H9 (cell line): Measurements from ENCODE around the gene ENKUR. TPM values are rescaled to one million over a fixed set of nuclear protein-coding genes. Genes with fewer than 3 reads are reported as not detected.

Source experiments
- DNase-seq: peaks from one replicate; pipeline ENCODE4 v3.0.0-alpha.2; 2017
- H2AFZ ChIP-seq: one replicate; pipeline ENCODE4 v1.6.1; 2013; ENCODE audit warnings: mild to moderate bottlenecking, low read length, control low read depth, moderate library complexity
- H2AK5ac ChIP-seq: 2 replicates; pipeline ENCODE4 v1.6.1; 2013; ENCODE audit warnings: low read length, control low read depth, mixed read lengths; ENCODE audit not compliant: insufficient read length
- H2BK120ac ChIP-seq: one replicate; pipeline ENCODE4 v1.6.1; 2013; ENCODE audit warnings: low read depth, mild to moderate bottlenecking, low read length, control low read depth, inconsistent platforms; ENCODE audit not compliant: poor library complexity, severe bottlenecking
- H2BK12ac ChIP-seq: 2 replicates; pipeline ENCODE4 v1.6.1; 2013; ENCODE audit warnings: low read length, control low read depth, mixed read lengths, low read depth; ENCODE audit not compliant: insufficient read length
- H2BK15ac ChIP-seq: 2 replicates; pipeline ENCODE4 v1.6.1; 2013; ENCODE audit warnings: low read depth, low read length, control low read depth
- H2BK20ac ChIP-seq: one replicate; pipeline ENCODE4 v1.6.1; 2013; ENCODE audit warnings: low read depth, mild to moderate bottlenecking, low read length, control low read depth, inconsistent platforms; ENCODE audit not compliant: poor library complexity, severe bottlenecking
- H2BK5ac ChIP-seq: 2 replicates; pipeline ENCODE4 v1.6.1; 2013; ENCODE audit warnings: low read length, control low read depth, mixed read lengths; ENCODE audit not compliant: insufficient read length
- H3K14ac ChIP-seq: 2 replicates; pipeline ENCODE4 v1.6.1; 2013; ENCODE audit warnings: low read length, control low read depth; ENCODE audit not compliant: insufficient read depth
- H3K18ac ChIP-seq: 2 replicates; pipeline ENCODE4 v1.6.1; 2013; ENCODE audit warnings: low read depth, mild to moderate bottlenecking, mixed read lengths, low read length, control low read depth; ENCODE audit not compliant: insufficient read length
- H3K23ac ChIP-seq: 2 replicates; pipeline ENCODE4 v1.6.1; 2013; ENCODE audit warnings: low read length, control low read depth, mixed read lengths, low read depth; ENCODE audit not compliant: insufficient read length
- H3K23me2 ChIP-seq: 2 replicates; pipeline ENCODE4 v1.6.1; 2013; ENCODE audit warnings: low read depth, mild to moderate bottlenecking, mixed read lengths, low read length, control low read depth; ENCODE audit not compliant: insufficient read length, poor library complexity, severe bottlenecking
- H3K27ac ChIP-seq: 2 replicates; pipeline ENCODE4 v1.5.1; 2013; ENCODE audit warnings: low read length, control low read depth, mixed read lengths, low read depth; ENCODE audit not compliant: insufficient read length
- H3K27me3 ChIP-seq: 2 replicates; pipeline ENCODE4 v1.6.1; 2013; ENCODE audit warnings: low read length, control low read depth, inconsistent platforms; ENCODE audit not compliant: insufficient read depth
- H3K4ac ChIP-seq: 2 replicates; pipeline ENCODE4 v1.6.1; 2013; ENCODE audit warnings: low read depth, mild to moderate bottlenecking, control low read depth, inconsistent platforms, low read length, moderate library complexity
- H3K4me1 ChIP-seq: 2 replicates; pipeline ENCODE4 v1.6.1; 2013; ENCODE audit warnings: low read length, control low read depth, inconsistent platforms; ENCODE audit not compliant: insufficient read depth
- H3K4me2 ChIP-seq: 2 replicates; pipeline ENCODE4 v1.6.1; 2013; ENCODE audit warnings: low read length, control low read depth, mixed read lengths; ENCODE audit not compliant: insufficient read length, insufficient read depth
- H3K56ac ChIP-seq: 2 replicates; pipeline ENCODE4 v1.6.1; 2013; ENCODE audit warnings: low read depth, mild to moderate bottlenecking, mixed read lengths, low read length, control low read depth; ENCODE audit not compliant: insufficient read length
- H3K79me1 ChIP-seq: 2 replicates; pipeline ENCODE4 v1.6.1; 2013; ENCODE audit warnings: low read depth, mild to moderate bottlenecking, moderate library complexity, low read length, control low read depth, inconsistent platforms; ENCODE audit not compliant: insufficient read depth, poor library complexity, severe bottlenecking
- H3K79me2 ChIP-seq: 2 replicates; pipeline ENCODE4 v1.6.1; 2013; ENCODE audit warnings: low read length, control low read depth, inconsistent platforms; ENCODE audit not compliant: insufficient read depth
- H3K9ac ChIP-seq: 2 replicates; pipeline ENCODE4 v1.6.1; 2013; ENCODE audit warnings: low read length, control low read depth, mixed read lengths; ENCODE audit not compliant: insufficient read length; ENCODE audit errors: extremely low read depth
- H3K9me3 ChIP-seq: one replicate; pipeline ENCODE4 v1.6.1; 2013; ENCODE audit warnings: low read depth, low read length, inconsistent platforms; ENCODE audit not compliant: control insufficient read depth
- H3T11ph ChIP-seq: one replicate; pipeline ENCODE4 v1.6.1; 2013; ENCODE audit warnings: mild to moderate bottlenecking, low read length, control low read depth, inconsistent platforms
- H4K20me1 ChIP-seq: one replicate; pipeline ENCODE4 v1.6.1; 2013; ENCODE audit not compliant: control insufficient read depth, insufficient read length, insufficient read depth
- H4K5ac ChIP-seq: 2 replicates; pipeline ENCODE4 v1.6.1; 2013; ENCODE audit warnings: low read depth, mild to moderate bottlenecking, mixed read lengths, low read length, control low read depth; ENCODE audit not compliant: insufficient read length
- H4K8ac ChIP-seq: replicated peaks from 2 replicates; pipeline ENCODE4 v1.6.1; 2013; ENCODE audit warnings: low read length, control low read depth, mixed read lengths, low read depth; ENCODE audit not compliant: insufficient read length
- H4K91ac ChIP-seq: 2 replicates; pipeline ENCODE4 v1.6.1; 2013; ENCODE audit warnings: low read depth, mild to moderate bottlenecking, moderate library complexity, mixed read lengths, low read length, control low read depth; ENCODE audit not compliant: insufficient read length
- H3K27ac Mint-ChIP-seq, 3 experiments: 2 replicates in 2 of 3; 3 replicates in 1 of 3; pipeline ENCODE4 v1.8.0; 2020 to 2021; ENCODE audit warnings: mixed read lengths in 3 of 3, mild to moderate bottlenecking in 1 of 3, moderate library complexity in 1 of 3
- H3K27me3 Mint-ChIP-seq: 2 replicates; pipeline ENCODE4 v1.8.0; 2021; ENCODE audit warnings: low read depth, mild to moderate bottlenecking, moderate library complexity, mixed read lengths
- H3K36me3 Mint-ChIP-seq, 3 experiments: 2 replicates in 2 of 3; 3 replicates in 1 of 3; pipeline ENCODE4 v1.8.0; 2020 to 2021; ENCODE audit warnings: low read depth in 3 of 3, mixed read lengths in 3 of 3; ENCODE audit not compliant: insufficient read depth in 1 of 3
- H3K4me1 Mint-ChIP-seq, 2 experiments: 2 replicates each; pipeline ENCODE4 v1.8.0; 2020; ENCODE audit warnings: mixed read lengths in 2 of 2
- H3K4me3 Mint-ChIP-seq, 2 experiments: 2 replicates in 1 of 2; 3 replicates in 1 of 2; pipeline ENCODE4 v1.8.0; 2020 to 2021; ENCODE audit warnings: mild to moderate bottlenecking in 2 of 2, mixed read lengths in 2 of 2, moderate library complexity in 1 of 2
- H3K9me3 Mint-ChIP-seq, 2 experiments: 2 replicates in 1 of 2; 3 replicates in 1 of 2; pipeline ENCODE4 v1.8.0; 2020; ENCODE audit warnings: mild to moderate bottlenecking in 2 of 2, mixed read lengths in 2 of 2, moderate library complexity in 1 of 2
- CTCF ChIP-seq: fragments of 200-600 bp; sonication (generic); conservative IDR thresholded peaks from 3 replicates; pipeline ENCODE4 v1.8.0; 2021; ENCODE audit warnings: antibody characterized with exemption, mild to moderate bottlenecking
- WGBS: extraction: QIAGEN DNeasy Blood & Tissue Kit; methylation state at CpG from one replicate; pipeline ENCODE4 v1.1.7; 2013; ENCODE audit warnings: missing lambda C conversion rate, low lambda C conversion rate, mixed read lengths; ENCODE audit not compliant: insufficient read length; ENCODE audit errors: extremely low coverage; 5-methylcytosine and 5-hydroxymethylcytosine counted together
- total RNA-seq: library from RNA; stranded (reverse); gene quantifications from 2 replicates; pipeline ENCODE4 v1.2.1, GENCODE V29; 2021

The ENKUR gene
- total RNA-seq, 1 experiment from 2014 or later, result not detected

GRCh38 chr10:24973163-24973562 is 42.8 kb downstream of the ENKUR start:
- H3K27ac Mint-ChIP-seq, result peak overlapping the region in 1 of 3 experiments; percentile 38; a peak in 1 of 7 replicates
- Histone ChIP-seq H3K23me2 (no peaks in the 10 kb centered on the region), H2BK5ac (no peak overlapping the region), H4K20me1 (no peaks in the 10 kb centered on the region), H3K27me3 (no peaks in the 10 kb centered on the region), H4K5ac (no peak overlapping the region), H4K91ac (no peak overlapping the region), H3T11ph (no peak overlapping the region), H3K18ac (no peak overlapping the region), H2BK15ac (no peak overlapping the region), H2AFZ (no peak overlapping the region), H3K56ac (no peak overlapping the region), H3K4ac (no peak overlapping the region), H2AK5ac (no peak overlapping the region), H2BK12ac (no peak overlapping the region), H3K14ac (no peak overlapping the region), H2BK20ac (no peak overlapping the region), H3K9me3 (no peaks in the 10 kb centered on the region), H3K9ac (no peak overlapping the region), H3K4me2 (no peak overlapping the region), H3K23ac (no peak overlapping the region), H4K8ac (no peak overlapping the region), H3K79me2 (no peaks in the 10 kb centered on the region), H2BK120ac (no peak overlapping the region), H3K27ac (no peak overlapping the region), H3K79me1 (no peaks in the 10 kb centered on the region), H3K4me1 (no peaks in the 10 kb centered on the region)
- no peak overlapping the region for H3K4me3 Mint-ChIP-seq
- WGBS, result no CpG with 5 or more reads among the region's 5 CpGs
- H3K36me3 Mint-ChIP-seq, result no peaks in the 10 kb centered on the region
- no peak for DNase-seq
- no peaks in the 10 kb centered on the region for H3K27me3 Mint-ChIP-seq
- no peak for TF ChIP-seq CTCF
- no peaks in the 10 kb centered on the region for H3K9me3 Mint-ChIP-seq
- H3K4me1 Mint-ChIP-seq, result peaks cover 0 to 5% of the 10 kb centered on the region in 2 experiments; a peak in 3 of 4 replicates
